Measurements from ENCODE around the gene POU6F2. TPM values are rescaled to one million over a fixed set of nuclear protein-coding genes. Genes with fewer than 3 reads are reported as not detected.

The POU6F2 gene
- total RNA-seq, 1 experiment from 2014 or later, result 0.27 TPM

DNA sequence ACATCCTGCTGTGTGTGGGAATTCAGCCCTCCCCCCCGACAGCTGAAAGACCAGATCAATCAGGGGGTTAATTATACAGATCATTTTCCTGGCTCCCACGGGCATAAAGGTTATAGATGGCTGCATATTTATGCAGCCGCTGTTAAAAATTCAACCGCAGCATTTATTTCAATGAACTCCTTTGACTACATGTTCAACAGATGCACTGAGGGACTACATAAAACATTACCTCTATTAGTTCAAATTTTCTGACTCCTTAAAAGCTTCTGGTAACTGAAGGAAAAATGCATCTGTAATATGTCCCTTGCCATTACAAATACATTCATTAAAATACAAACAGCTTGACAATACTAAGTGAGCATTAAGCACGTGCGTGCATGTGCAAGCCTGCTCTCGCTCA, 538.8 kb downstream of the POU6F2 start:
- no peak for DNase-seq (ENCODE audit: low read depth, low spot score)
- no peak for ATAC-seq
- no peaks in the 10 kb centered on the region for H3K9me3 ChIP-seq (ENCODE audit: control insufficient read depth in 1 of 2, insufficient read depth in 1 of 2, low read depth in 1 of 2, low read length in 2 of 2)
- H2AFZ ChIP-seq (ENCODE audit: low read depth, low read length, poor library complexity, severe bottlenecking), result no peak overlapping the region
- no peak overlapping the region for H3K4me2 ChIP-seq (ENCODE audit: low read length)
- H3K9me2 ChIP-seq (ENCODE audit: insufficient read depth), result no peaks in the 10 kb centered on the region
- no peaks in the 10 kb centered on the region for H3K36me3 ChIP-seq (ENCODE audit: control insufficient read depth in 1 of 2, insufficient read depth in 2 of 2, low read length in 2 of 2)
- no peak overlapping the region for H3K4me3 ChIP-seq (replicated peaks in 1 of 2; ENCODE audit: low read depth in 1 of 2, low read length in 2 of 2)
- POLR2A ChIA-PET, result no interaction called here
- BruUV-seq (replicated peaks), result no TSS peak
- RAD21 ChIA-PET (ENCODE audit: low non-redundant PET in 1 of 2, low total read pairs in 2 of 2, uncharacterized antibody in 2 of 2, unreplicated experiment in 2 of 2), result no interaction called here
- H3K4me1 ChIP-seq (ENCODE audit: control insufficient read depth in 1 of 2, insufficient read depth in 2 of 2, low read length in 2 of 2), result peaks cover 0 to 7% of the 10 kb centered on the region in 2 experiments; a peak in 1 of 4 replicates
- intact Hi-C loops (cut with micrococcal nuclease), result no loop called here
- no peaks in the 10 kb centered on the region for H3K27me3 ChIP-seq (ENCODE audit: insufficient read depth, low read length)
- TF ChIP-seq RAD21 (IDR thresholded peaks at IDR 0.05; ENCODE audit: low read depth) (no peak), YY1 (IDR thresholded peaks at IDR 0.05; ENCODE audit: extremely low read depth, insufficient replicate concordance, low read depth, low read length) (no peak), FOSL1 (IDR thresholded peaks at IDR 0.05; ENCODE audit: low read depth) (no peak), JUND (IDR thresholded peaks at IDR 0.05) (no peak), CEBPB (IDR thresholded peaks at IDR 0.05; ENCODE audit: low read depth) (no peak), SRF (IDR thresholded peaks at IDR 0.05; ENCODE audit: low read depth) (no peak)
- no peak overlapping the region for H3K27ac ChIP-seq (ENCODE audit: low read depth, low read length)
- H3K9ac ChIP-seq (ENCODE audit: low read length), result no peak overlapping the region
- no peaks in the 10 kb centered on the region for H4K20me1 ChIP-seq (ENCODE audit: insufficient read depth)
- no peaks in the 10 kb centered on the region for H3K79me2 ChIP-seq (ENCODE audit: insufficient read depth, low read length)
- CTCF ChIA-PET, result no interaction called here

DNA sequence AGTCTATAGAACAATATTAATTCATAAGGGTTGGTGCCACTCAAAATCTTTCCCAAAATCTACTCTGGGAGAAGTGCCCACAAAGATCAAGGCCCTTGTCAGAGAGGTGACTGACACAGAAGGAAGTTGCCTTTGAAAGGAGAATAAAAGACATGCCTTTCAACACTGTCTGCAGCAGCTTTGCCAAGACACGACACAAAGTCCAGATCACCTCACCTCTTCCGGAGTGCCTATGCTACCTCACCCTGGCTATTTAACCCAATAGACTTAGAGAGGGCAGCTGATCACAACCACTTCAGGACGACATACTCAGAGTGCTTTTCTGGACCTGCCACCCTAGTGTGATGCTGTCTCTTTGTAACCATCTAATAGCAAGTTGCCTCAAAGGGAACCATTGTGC, 539.5 kb downstream of the POU6F2 start:
- H3K4me3 ChIP-seq (replicated peaks in 1 of 2; ENCODE audit: low read depth in 1 of 2, low read length in 2 of 2), result no peak overlapping the region
- ChIA-PET CTCF (no interaction called here), POLR2A (no interaction called here), RAD21 (ENCODE audit: low non-redundant PET in 1 of 2, low total read pairs in 2 of 2, uncharacterized antibody in 2 of 2, unreplicated experiment in 2 of 2) (no interaction called here)
- intact Hi-C loops (cut with micrococcal nuclease), result no loop called here
- no TSS peak for BruUV-seq (replicated peaks)
- no peak overlapping the region for H3K4me2 ChIP-seq (ENCODE audit: low read length)
- H3K4me1 ChIP-seq (ENCODE audit: control insufficient read depth in 1 of 2, insufficient read depth in 2 of 2, low read length in 2 of 2), result peaks cover 0 to 7% of the 10 kb centered on the region in 2 experiments; a peak in 1 of 4 replicates
- ATAC-seq (no peak), DNase-seq (ENCODE audit: low read depth, low spot score) (no peak)
- H3K9me3 ChIP-seq (ENCODE audit: control insufficient read depth in 1 of 2, insufficient read depth in 1 of 2, low read depth in 1 of 2, low read length in 2 of 2), result no peaks in the 10 kb centered on the region
- H3K79me2 ChIP-seq (ENCODE audit: insufficient read depth, low read length), result no peaks in the 10 kb centered on the region
- no peaks in the 10 kb centered on the region for H3K36me3 ChIP-seq (ENCODE audit: control insufficient read depth in 1 of 2, insufficient read depth in 2 of 2, low read length in 2 of 2)
- H3K9ac ChIP-seq (ENCODE audit: low read length), result no peak overlapping the region
- H3K27me3 ChIP-seq (ENCODE audit: insufficient read depth, low read length), result no peaks in the 10 kb centered on the region
- H3K27ac ChIP-seq (ENCODE audit: low read depth, low read length), result no peak overlapping the region
- H4K20me1 ChIP-seq (ENCODE audit: insufficient read depth), result no peaks in the 10 kb centered on the region
- H2AFZ ChIP-seq (ENCODE audit: low read depth, low read length, poor library complexity, severe bottlenecking), result no peak overlapping the region
- H3K9me2 ChIP-seq (ENCODE audit: insufficient read depth), result no peaks in the 10 kb centered on the region
- TF ChIP-seq SRF (IDR thresholded peaks at IDR 0.05; ENCODE audit: low read depth) (no peak), EZH2 (IDR thresholded peaks at IDR 0.05) (no peak), YY1 (IDR thresholded peaks at IDR 0.05; ENCODE audit: extremely low read depth, insufficient replicate concordance, low read depth, low read length) (no peak), ZNF274 (IDR thresholded peaks at IDR 0.05; ENCODE audit: low read depth, low read length) (no peak), CBX3 (IDR thresholded peaks at IDR 0.05; ENCODE audit: low read depth) (no peak), FOSL1 (IDR thresholded peaks at IDR 0.05; ENCODE audit: low read depth) (no peak), POLR2A (IDR thresholded peaks at IDR 0.05; ENCODE audit: borderline replicate concordance, extremely low read depth, insufficient read depth, insufficient read length) (no peak), TCF7L2 (IDR thresholded peaks at IDR 0.05; ENCODE audit: borderline replicate concordance, extremely low read depth, insufficient read depth, insufficient read length) (no peak), ELF1 (IDR thresholded peaks at IDR 0.05; ENCODE audit: borderline replicate concordance, low read depth) (no peak), CEBPB (IDR thresholded peaks at IDR 0.05; ENCODE audit: low read depth) (no peak)
- TF ChIP-seq, protein P1, sequence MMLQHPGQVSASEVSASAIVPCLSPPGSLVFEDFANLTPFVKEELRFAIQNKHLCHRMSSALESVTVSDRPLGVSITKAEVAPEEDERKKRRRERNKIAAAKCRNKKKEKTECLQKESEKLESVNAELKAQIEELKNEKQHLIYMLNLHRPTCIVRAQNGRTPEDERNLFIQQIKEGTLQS (IDR thresholded peaks at IDR 0.05), result no peak
- TF ChIP-seq, protein P2, sequence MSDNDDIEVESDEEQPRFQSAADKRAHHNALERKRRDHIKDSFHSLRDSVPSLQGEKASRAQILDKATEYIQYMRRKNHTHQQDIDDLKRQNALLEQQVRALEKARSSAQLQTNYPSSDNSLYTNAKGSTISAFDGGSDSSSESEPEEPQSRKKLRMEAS (IDR thresholded peaks at IDR 0.05), result no peak
- TF ChIP-seq, protein P3, sequence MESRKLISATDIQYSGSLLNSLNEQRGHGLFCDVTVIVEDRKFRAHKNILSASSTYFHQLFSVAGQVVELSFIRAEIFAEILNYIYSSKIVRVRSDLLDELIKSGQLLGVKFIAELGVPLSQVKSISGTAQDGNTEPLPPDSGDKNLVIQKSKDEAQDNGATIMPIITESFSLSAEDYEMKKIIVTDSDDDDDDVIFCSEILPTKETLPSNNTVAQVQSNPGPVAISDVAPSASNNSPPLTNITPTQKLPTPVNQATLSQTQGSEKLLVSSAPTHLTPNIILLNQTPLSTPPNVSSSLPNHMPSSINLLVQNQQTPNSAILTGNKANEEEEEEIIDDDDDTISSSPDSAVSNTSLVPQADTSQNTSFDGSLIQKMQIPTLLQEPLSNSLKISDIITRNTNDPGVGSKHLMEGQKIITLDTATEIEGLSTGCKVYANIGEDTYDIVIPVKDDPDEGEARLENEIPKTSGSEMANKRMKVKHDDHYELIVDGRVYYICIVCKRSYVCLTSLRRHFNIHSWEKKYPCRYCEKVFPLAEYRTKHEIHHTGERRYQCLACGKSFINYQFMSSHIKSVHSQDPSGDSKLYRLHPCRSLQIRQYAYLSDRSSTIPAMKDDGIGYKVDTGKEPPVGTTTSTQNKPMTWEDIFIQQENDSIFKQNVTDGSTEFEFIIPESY (IDR thresholded peaks at IDR 0.05; ENCODE audit: extremely low read depth, insufficient replicate concordance, low read length), result no peak
- TF ChIP-seq, protein P4, sequence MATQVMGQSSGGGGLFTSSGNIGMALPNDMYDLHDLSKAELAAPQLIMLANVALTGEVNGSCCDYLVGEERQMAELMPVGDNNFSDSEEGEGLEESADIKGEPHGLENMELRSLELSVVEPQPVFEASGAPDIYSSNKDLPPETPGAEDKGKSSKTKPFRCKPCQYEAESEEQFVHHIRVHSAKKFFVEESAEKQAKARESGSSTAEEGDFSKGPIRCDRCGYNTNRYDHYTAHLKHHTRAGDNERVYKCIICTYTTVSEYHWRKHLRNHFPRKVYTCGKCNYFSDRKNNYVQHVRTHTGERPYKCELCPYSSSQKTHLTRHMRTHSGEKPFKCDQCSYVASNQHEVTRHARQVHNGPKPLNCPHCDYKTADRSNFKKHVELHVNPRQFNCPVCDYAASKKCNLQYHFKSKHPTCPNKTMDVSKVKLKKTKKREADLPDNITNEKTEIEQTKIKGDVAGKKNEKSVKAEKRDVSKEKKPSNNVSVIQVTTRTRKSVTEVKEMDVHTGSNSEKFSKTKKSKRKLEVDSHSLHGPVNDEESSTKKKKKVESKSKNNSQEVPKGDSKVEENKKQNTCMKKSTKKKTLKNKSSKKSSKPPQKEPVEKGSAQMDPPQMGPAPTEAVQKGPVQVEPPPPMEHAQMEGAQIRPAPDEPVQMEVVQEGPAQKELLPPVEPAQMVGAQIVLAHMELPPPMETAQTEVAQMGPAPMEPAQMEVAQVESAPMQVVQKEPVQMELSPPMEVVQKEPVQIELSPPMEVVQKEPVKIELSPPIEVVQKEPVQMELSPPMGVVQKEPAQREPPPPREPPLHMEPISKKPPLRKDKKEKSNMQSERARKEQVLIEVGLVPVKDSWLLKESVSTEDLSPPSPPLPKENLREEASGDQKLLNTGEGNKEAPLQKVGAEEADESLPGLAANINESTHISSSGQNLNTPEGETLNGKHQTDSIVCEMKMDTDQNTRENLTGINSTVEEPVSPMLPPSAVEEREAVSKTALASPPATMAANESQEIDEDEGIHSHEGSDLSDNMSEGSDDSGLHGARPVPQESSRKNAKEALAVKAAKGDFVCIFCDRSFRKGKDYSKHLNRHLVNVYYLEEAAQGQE (IDR thresholded peaks at IDR 0.05; ENCODE audit: low read depth), result no peak
